NCI-H1436 (cell line): ENCODE measurements around the gene ZC3H7A.

Experiments used
- DNase-seq: peaks from one replicate; lab custom pipeline; 2025; lab: John Stamatoyannopoulos, UW

Gene ZC3H7A

GRCh38 chr16:11779074-11779473 is 18.0 kb downstream of the ZC3H7A start:
- DNase-seq: no peak

GRCh38 chr16:11774065-11774626 is 22.9 kb downstream of the ZC3H7A start:
- no peak for DNase-seq

GRCh38 chr16:11768849-11769248 is 28.2 kb downstream of the ZC3H7A start:
- DNase-seq: no peak

- no peak for DNase-seq
Measured at GRCh38 chr16:11762431-11762830, 34.6 kb downstream of the ZC3H7A start.

- no peak for DNase-seq
Measured at GRCh38 chr16:11759997-11760396, 37.1 kb downstream of the ZC3H7A start.

- peak; percentile 54 for DNase-seq
Measured at GRCh38 chr16:11759163-11759834, 37.8 kb downstream of the ZC3H7A start.

GRCh38 chr16:11757671-11758545 is 39.1 kb downstream of the ZC3H7A start:
- DNase-seq: no peak

- no peak for DNase-seq
Measured at GRCh38 chr16:11756248-11756647, 40.8 kb downstream of the ZC3H7A start.

- DNase-seq: no peak
Measured at GRCh38 chr16:11755022-11755760, 41.9 kb downstream of the ZC3H7A start.

- no peak for DNase-seq
Measured at GRCh38 chr16:11752856-11753255, 44.2 kb downstream of the ZC3H7A start.

GRCh38 chr16:11750056-11750455 is 47.0 kb downstream of the ZC3H7A start:
- DNase-seq: no peak

- no peak for DNase-seq
Measured at GRCh38 chr16:11748404-11749254, 48.4 kb downstream of the ZC3H7A start.

GRCh38 chr16:11747949-11748403 is 49.1 kb downstream of the ZC3H7A start:
- no peak for DNase-seq

GRCh38 chr16:11744075-11744470 is 53.0 kb downstream of the ZC3H7A start:
- no peak for DNase-seq

- DNase-seq: no peak
Measured at GRCh38 chr16:11743308-11744074, 53.6 kb downstream of the ZC3H7A start.

- peak; percentile 98 for DNase-seq
Measured at GRCh38 chr16:11742536-11743307, 54.3 kb downstream of the ZC3H7A start, which contains the start of gene TXNDC11. Gene TXNDC11 (minus strand): TSS chr16:11742857. CDS start chr16:11742730, 127 bp downstream.

GRCh38 chr16:11742093-11742535 is 54.9 kb downstream of the ZC3H7A start:
- DNase-seq: peak; percentile 7

- DNase-seq: peak; percentile 38
Measured at GRCh38 chr16:11740567-11740966, 56.5 kb downstream of the ZC3H7A start.

- no peak for DNase-seq
Measured at GRCh38 chr16:11738742-11739544, 58.1 kb downstream of the ZC3H7A start.
